Vagina (tissue), 2 donors: ENCODE results near the gene BRIP1. TPM values are rescaled to one million over a fixed set of nuclear protein-coding genes. Genes with fewer than 3 reads are reported as not detected.

Source experiments
- DNase-seq, 2 donors: peaks; one replicate each; pipeline ENCODE4 v3.0.0-alpha.2; 2017; ENCODE audit errors: extremely low spot score in 2 of 2
- H3K27ac ChIP-seq: fragments of 200-600 bp; sonication (generic); one replicate; pipeline ENCODE4 v1.5.1; 2019
- H3K27me3 ChIP-seq: fragments of 200-600 bp; sonication (generic); one replicate; pipeline ENCODE4 v1.5.1; 2019
- H3K36me3 ChIP-seq, 2 donors: fragments of 200-600 bp; sonication (generic); one replicate each; pipeline ENCODE4 v1.5.1; 2017 to 2019
- H3K4me1 ChIP-seq: fragments of 200-600 bp; sonication (generic); one replicate; pipeline ENCODE4 v1.5.1; 2019
- H3K4me3 ChIP-seq, 2 donors: fragments of 200-600 bp; sonication (generic); 1 replicate in 1 of 2; 2 replicates in 1 of 2; pipeline ENCODE4 v1.5.1; 2016 to 2019
- H3K9me3 ChIP-seq: fragments of 200-600 bp; sonication (generic); one replicate; pipeline ENCODE4 v1.5.1; 2019
- POLR2A ChIP-seq, 2 donors: fragments of 450-650 bp; IDR thresholded peaks; one replicate each; pipeline ENCODE4 v1.6.1; 2017; ENCODE audit warnings: antibody characterized with exemption in 2 of 2, mild to moderate bottlenecking in 2 of 2, moderate library complexity in 2 of 2
- POLR2AphosphoS5 ChIP-seq, 2 donors: sonication (generic); formaldehyde crosslinking; IDR thresholded peaks; one replicate each; pipeline ENCODE4 v1.9.0; 2017; ENCODE audit warnings: antibody characterized with exemption in 2 of 2, mild to moderate bottlenecking in 2 of 2, low read depth in 1 of 2; ENCODE audit not compliant: insufficient read depth in 1 of 2
- intact Hi-C: fragments of 100-400 bp; cut with DNase I; formaldehyde crosslinking; loops from one replicate; pipeline ENCODE4 v1.15.1; 2023
- total RNA-seq: library from RNA; depleted of rRNA; stranded (reverse); fragments of >200 nt; gene quantifications from one replicate; pipeline ENCODE4 v1.2.3, GENCODE V29; 2016
- TF ChIP-seq, protein P1 (sequence below), 3 experiments: fragments of 450-650 bp in 2 of 3; fragments of 200-600 bp in 1 of 3; sonication (generic) in 1 of 3; IDR thresholded peaks; one replicate each; pipeline ENCODE4 v1.5.1; 2017 to 2019; ENCODE audit warnings: antibody characterized with exemption in 3 of 3, mild to moderate bottlenecking in 2 of 3, moderate library complexity in 2 of 3

The BRIP1 gene
- 0.98 TPM for total RNA-seq

DNA sequence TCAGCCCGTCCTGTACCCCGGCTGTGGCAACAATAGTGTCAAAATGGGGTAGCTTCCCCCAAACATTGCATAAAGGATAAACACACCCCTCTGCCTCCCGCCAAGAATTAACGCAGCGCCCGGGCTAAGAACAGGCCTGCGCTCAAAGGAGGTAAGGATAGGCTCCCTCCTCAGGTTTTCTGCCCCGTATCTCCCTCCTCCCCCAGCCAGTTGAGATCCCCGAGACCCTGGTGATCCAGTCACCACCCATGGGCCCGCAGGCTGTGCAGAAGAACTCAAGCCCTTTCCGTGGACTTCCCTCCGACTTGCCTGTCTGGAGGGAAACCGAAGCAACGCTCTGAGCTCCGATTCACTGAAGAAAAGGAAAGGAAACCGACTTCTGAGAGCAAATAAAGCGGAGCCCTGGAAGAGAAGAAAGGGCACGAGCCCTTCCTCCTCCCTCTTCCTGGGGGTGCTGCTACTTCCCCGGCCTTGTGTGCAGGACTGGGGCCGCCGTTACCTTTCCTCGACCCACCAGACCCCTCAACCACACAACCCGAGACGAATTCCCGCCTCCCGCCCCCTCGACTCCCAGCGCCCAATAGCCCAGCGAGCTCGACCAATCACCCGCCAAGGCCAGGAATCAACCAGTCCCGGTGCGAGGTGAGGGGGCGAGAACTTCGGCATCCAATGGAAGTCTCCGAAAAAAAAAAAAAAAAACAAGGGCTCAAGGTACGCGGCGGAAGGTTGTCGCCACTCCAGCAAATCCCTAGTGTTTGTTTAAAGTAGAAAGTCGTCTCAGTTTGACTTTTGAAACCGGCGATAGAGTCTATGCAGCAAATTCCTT, at the start of gene BRIP1:
Gene BRIP1, minus strand, starts transcription at position 554 of the 826 bp plus-strand sequence. CDS start 1,989 bp downstream, outside the sequence.
- Histone ChIP-seq H3K27me3 (no peaks in the 10 kb centered on the region), H3K4me3 (peak within 1 kb of the TSS; percentile 60 to 68), H3K27ac (peak within 1 kb of the TSS; percentile 75), H3K9me3 (no peaks in the 10 kb centered on the region), H3K4me1 (no peaks in the 10 kb centered on the region), H3K36me3 (peaks cover 0 to 10% of the 10 kb centered on the region in 2 donors)
- TF ChIP-seq POLR2AphosphoS5 (IDR thresholded peaks at IDR 0.05; ENCODE audit: insufficient read depth in 1 of 2, low read depth in 1 of 2): peak; percentile 33 to 70
- no peak for TF ChIP-seq POLR2A (IDR thresholded peaks at IDR 0.05)
- peak in 1 of 2 donors; percentile 90 for DNase-seq
- intact Hi-C loops: no loop called here

- Histone ChIP-seq H3K4me3 (no peak overlapping the region), H3K27ac (no peak overlapping the region), H3K9me3 (no peaks in the 10 kb centered on the region), H3K36me3 (peaks cover 0 to 42% of the 10 kb centered on the region in 2 donors), H3K27me3 (no peaks in the 10 kb centered on the region), H3K4me1 (no peaks in the 10 kb centered on the region)
- TF ChIP-seq, protein P1, sequence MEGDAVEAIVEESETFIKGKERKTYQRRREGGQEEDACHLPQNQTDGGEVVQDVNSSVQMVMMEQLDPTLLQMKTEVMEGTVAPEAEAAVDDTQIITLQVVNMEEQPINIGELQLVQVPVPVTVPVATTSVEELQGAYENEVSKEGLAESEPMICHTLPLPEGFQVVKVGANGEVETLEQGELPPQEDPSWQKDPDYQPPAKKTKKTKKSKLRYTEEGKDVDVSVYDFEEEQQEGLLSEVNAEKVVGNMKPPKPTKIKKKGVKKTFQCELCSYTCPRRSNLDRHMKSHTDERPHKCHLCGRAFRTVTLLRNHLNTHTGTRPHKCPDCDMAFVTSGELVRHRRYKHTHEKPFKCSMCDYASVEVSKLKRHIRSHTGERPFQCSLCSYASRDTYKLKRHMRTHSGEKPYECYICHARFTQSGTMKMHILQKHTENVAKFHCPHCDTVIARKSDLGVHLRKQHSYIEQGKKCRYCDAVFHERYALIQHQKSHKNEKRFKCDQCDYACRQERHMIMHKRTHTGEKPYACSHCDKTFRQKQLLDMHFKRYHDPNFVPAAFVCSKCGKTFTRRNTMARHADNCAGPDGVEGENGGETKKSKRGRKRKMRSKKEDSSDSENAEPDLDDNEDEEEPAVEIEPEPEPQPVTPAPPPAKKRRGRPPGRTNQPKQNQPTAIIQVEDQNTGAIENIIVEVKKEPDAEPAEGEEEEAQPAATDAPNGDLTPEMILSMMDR (IDR thresholded peaks at IDR 0.05): no peak
- TF ChIP-seq POLR2AphosphoS5 (IDR thresholded peaks at IDR 0.05; ENCODE audit: insufficient read depth in 1 of 2, low read depth in 1 of 2) (no peak), POLR2A (IDR thresholded peaks at IDR 0.05) (no peak)
- intact Hi-C loops: no loop called here
- no peak for DNase-seq
These were observed 45.1 kb upstream of the BRIP1 start for GRCh38 chr17:61908292-61909037.

GRCh38 chr17:61907361-61907760, 44.0 kb upstream of the BRIP1 start:
- intact Hi-C loops: no loop called here
- Histone ChIP-seq H3K27ac (no peak overlapping the region), H3K27me3 (no peaks in the 10 kb centered on the region), H3K4me3 (no peak overlapping the region), H3K9me3 (no peaks in the 10 kb centered on the region), H3K4me1 (no peaks in the 10 kb centered on the region), H3K36me3 (peaks cover 0 to 42% of the 10 kb centered on the region in 2 donors)
- no peak for TF ChIP-seq POLR2A (IDR thresholded peaks at IDR 0.05)
- TF ChIP-seq, protein P1 (IDR thresholded peaks at IDR 0.05): no peak
- TF ChIP-seq POLR2AphosphoS5 (IDR thresholded peaks at IDR 0.05; ENCODE audit: insufficient read depth in 1 of 2, low read depth in 1 of 2): no peak
- no peak for DNase-seq

DNA sequence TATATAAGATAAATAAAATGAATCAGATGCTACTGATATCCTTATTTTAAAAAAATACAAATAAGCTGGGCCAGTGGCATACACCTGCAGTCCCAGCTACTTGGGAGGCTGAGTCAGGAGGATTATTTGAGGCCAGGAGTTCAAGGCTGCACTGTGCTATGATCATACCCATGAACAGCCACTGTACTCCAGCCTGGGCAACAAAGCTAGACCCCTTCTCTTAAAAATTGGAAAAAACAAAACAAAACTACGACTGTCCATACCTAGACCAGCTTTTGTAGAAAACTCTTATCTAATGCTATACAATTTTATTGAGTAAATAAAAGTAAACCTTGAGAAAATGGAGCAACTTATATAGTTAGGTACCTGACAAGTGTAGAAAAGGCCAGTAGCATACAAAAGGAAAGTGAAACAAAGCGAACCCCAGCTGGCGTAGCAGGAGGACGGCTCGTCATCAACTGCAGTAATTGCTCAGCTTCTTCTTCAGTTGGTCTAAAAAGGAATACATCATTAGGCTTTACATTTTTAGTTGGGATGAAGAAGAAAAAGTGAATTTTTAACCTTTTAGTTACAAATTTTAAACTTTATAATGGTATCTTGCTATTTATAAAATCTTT, 40.9 kb upstream of the BRIP1 start:
- Histone ChIP-seq H3K4me1 (no peaks in the 10 kb centered on the region), H3K4me3 (no peak overlapping the region), H3K36me3 (peaks cover 0 to 41% of the 10 kb centered on the region in 2 donors), H3K27ac (no peak overlapping the region), H3K9me3 (no peaks in the 10 kb centered on the region), H3K27me3 (no peaks in the 10 kb centered on the region)
- intact Hi-C loops: no loop called here
- no peak for DNase-seq
- TF ChIP-seq POLR2A (IDR thresholded peaks at IDR 0.05) (no peak), POLR2AphosphoS5 (IDR thresholded peaks at IDR 0.05; ENCODE audit: insufficient read depth in 1 of 2, low read depth in 1 of 2) (no peak)
- TF ChIP-seq, protein P1 (IDR thresholded peaks at IDR 0.05): no peak

GRCh38 chr17:61903251-61903650, 39.9 kb upstream of the BRIP1 start:
- Histone ChIP-seq H3K9me3 (no peaks in the 10 kb centered on the region), H3K27ac (no peak overlapping the region), H3K27me3 (no peaks in the 10 kb centered on the region), H3K4me1 (no peaks in the 10 kb centered on the region), H3K36me3 (peaks cover 0 to 49% of the 10 kb centered on the region in 2 donors), H3K4me3 (no peak overlapping the region)
- DNase-seq: no peak
- intact Hi-C loops: no loop called here
- TF ChIP-seq, protein P1 (IDR thresholded peaks at IDR 0.05): no peak
- TF ChIP-seq POLR2A (IDR thresholded peaks at IDR 0.05) (no peak), POLR2AphosphoS5 (IDR thresholded peaks at IDR 0.05; ENCODE audit: insufficient read depth in 1 of 2, low read depth in 1 of 2) (no peak)
